Fibroblast of lung (primary cell): Measurements from ENCODE around the gene CRIP2. TPM values are rescaled to one million over a fixed set of nuclear protein-coding genes. Genes with fewer than 3 reads are reported as not detected.

Source experiments
- DNase-seq, 2 donors: peaks; one replicate each; pipeline versions ENCODE4 v3.0.0 to v3.0.0-alpha.2; 2010; ENCODE audit warnings: low read depth in 2 of 2
- H2AFZ ChIP-seq: 2 replicates; pipeline ENCODE4 v1.5.1; 2012; ENCODE audit warnings: low read length, control low read depth, inconsistent platforms
- H3K27ac ChIP-seq: 2 replicates; pipeline ENCODE4 v1.5.1; 2011; ENCODE audit warnings: low read length, control low read depth; ENCODE audit not compliant: insufficient read depth
- H3K27me3 ChIP-seq: 2 replicates; pipeline ENCODE4 v1.5.1; 2011; ENCODE audit warnings: mild to moderate bottlenecking, low read length; ENCODE audit not compliant: control insufficient read depth, insufficient read depth
- H3K36me3 ChIP-seq: 2 replicates; pipeline ENCODE4 v1.5.1; 2011; ENCODE audit warnings: low read length; ENCODE audit not compliant: control insufficient read depth, insufficient read depth
- H3K4me1 ChIP-seq: 2 replicates; pipeline ENCODE4 v1.5.1; 2011; ENCODE audit warnings: low read length; ENCODE audit not compliant: control insufficient read depth, insufficient read depth; ENCODE audit errors: extremely low read depth
- H3K4me2 ChIP-seq: 2 replicates; pipeline ENCODE4 v1.5.1; 2011; ENCODE audit warnings: low read length, control low read depth; ENCODE audit not compliant: insufficient read depth; ENCODE audit errors: extremely low read depth
- H3K4me3 ChIP-seq, 4 experiments: fragments of 200-600 bp in 1 of 4; sonication (generic) in 1 of 4; replicated peaks in 1 of 4; 2 replicates each; pipeline ENCODE4 v1.5.1; 2011 to 2016; ENCODE audit warnings: low read length in 4 of 4, low read depth in 3 of 4, mild to moderate bottlenecking in 3 of 4, control low read depth in 2 of 4, inconsistent platforms in 1 of 4, mixed read lengths in 1 of 4; ENCODE audit not compliant: insufficient read depth in 1 of 4; ENCODE audit errors: control extremely low read depth in 1 of 4
- H3K79me2 ChIP-seq: 2 replicates; pipeline ENCODE4 v1.5.1; 2012; ENCODE audit warnings: mild to moderate bottlenecking, low read length, inconsistent platforms; ENCODE audit not compliant: control insufficient read depth, insufficient read depth
- H3K9ac ChIP-seq: 2 replicates; pipeline ENCODE4 v1.5.1; 2011; ENCODE audit warnings: mild to moderate bottlenecking, low read length, control low read depth; ENCODE audit not compliant: insufficient read depth
- H3K9me3 ChIP-seq: 2 replicates; pipeline ENCODE4 v1.5.1; 2012; ENCODE audit warnings: low read depth, low read length; ENCODE audit not compliant: control insufficient read depth, insufficient read depth
- H4K20me1 ChIP-seq: 2 replicates; pipeline ENCODE4 v1.5.1; 2011; ENCODE audit warnings: low read length; ENCODE audit not compliant: control insufficient read depth, insufficient read depth; ENCODE audit errors: extremely low read depth
- EZH2 ChIP-seq: IDR thresholded peaks from 2 replicates; pipeline ENCODE4 v1.5.1; 2012; ENCODE audit warnings: low read length, control low read depth, mild to moderate bottlenecking; ENCODE audit errors: missing control alignments
- polyA plus RNA-seq, 2 donors: library from polyadenylated mRNA; depleted of rRNA in 1 of 2; stranded (reverse) in 1 of 2; unstranded in 1 of 2; fragments of >200 nt; gene quantifications; 2 replicates each; pipeline ENCODE4 v1.2.1, GENCODE V29; 2011 to 2012; ENCODE audit warnings: missing spikeins in 1 of 2
- total RNA-seq: library from RNA; depleted of rRNA; stranded (reverse); fragments of >200 nt; gene quantifications from 2 replicates; pipeline ENCODE4 v1.2.1, GENCODE V29; 2014
- TF ChIP-seq, protein P1 (sequence below), 2 donors: IDR thresholded peaks in 1 of 2; conservative IDR thresholded peaks in 1 of 2; 1 replicate in 1 of 2; 2 replicates in 1 of 2; pipeline ENCODE4 v1.5.1; 2011 to 2012; ENCODE audit warnings: low read length in 2 of 2, control low read depth in 1 of 2, inconsistent platforms in 1 of 2, low read depth in 1 of 2, mild to moderate bottlenecking in 1 of 2

The CRIP2 gene
- total and polyA plus RNA-seq, 2 donors (not counting 1 experiment from before 2014, with no cell fraction given): 58.9 to 68.5 TPM

DNA sequence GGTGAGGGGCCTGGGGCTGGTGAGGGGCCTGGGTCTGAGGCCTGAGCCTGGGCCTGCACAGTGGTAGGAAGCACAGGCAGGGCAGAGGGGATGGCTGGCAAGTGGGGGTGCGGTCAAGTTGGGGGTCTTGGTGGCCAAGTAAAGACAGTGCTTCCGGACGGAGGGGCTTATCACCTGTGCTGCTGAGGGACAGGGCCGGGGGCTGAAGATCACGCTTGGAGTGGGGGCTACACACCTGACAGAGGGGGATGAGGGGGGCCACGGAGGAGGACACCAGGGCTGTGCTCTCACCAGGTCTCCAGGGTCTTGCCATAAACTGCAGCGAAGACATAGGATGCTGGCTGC lies 28.6 kb downstream of the CRIP2 start:
- H3K9me3 ChIP-seq: no peaks in the 10 kb centered on the region

DNA sequence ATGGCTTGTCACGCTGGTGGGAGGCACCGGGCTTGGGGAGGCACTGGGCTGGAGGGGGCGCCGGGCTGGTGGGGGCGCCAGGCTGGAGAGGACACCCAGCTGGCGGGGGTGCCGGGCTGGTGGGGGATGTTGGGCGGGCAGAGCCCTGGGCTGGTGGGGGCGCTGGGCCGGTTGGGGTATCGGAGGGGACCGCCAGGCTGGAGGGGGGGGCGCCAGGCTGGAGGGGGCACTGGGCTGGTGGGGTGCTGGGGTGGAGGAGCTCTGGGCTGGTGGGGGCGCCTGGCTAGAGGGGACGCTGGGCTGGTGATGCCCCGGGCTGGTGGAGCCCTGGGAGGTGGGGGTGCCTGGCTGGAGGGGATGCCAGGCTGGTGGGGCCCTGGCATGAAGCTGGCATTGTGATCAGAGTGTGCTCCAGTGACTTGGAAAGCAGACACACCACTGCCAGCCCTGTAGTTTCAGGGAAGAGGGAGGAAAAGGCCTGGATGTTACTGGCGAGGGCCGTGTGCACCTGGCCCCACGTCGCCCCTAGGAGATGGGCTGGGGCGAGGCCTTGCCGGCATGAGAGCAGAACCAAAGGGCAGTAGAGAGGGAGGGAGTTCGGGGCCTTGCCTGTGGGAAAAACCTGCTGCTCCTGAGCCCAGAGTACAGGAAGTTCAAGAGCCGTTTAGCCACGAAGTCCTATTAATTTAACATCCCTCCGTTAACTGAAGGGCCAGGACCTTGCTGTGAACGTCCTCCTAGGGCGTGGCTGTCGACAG lies 29.5 kb downstream of the CRIP2 start:
- no peak overlapping the region for H3K27ac ChIP-seq
- H3K4me2 ChIP-seq: no peak overlapping the region
- H4K20me1 ChIP-seq: no peaks in the 10 kb centered on the region
- no peaks in the 10 kb centered on the region for H3K36me3 ChIP-seq
- no peaks in the 10 kb centered on the region for H3K79me2 ChIP-seq
- no peaks in the 10 kb centered on the region for H3K9me3 ChIP-seq
- no peak for DNase-seq
- H3K9ac ChIP-seq: no peak overlapping the region
- H2AFZ ChIP-seq: no peak overlapping the region
- no peaks in the 10 kb centered on the region for H3K4me1 ChIP-seq
- H3K27me3 ChIP-seq: no peaks in the 10 kb centered on the region
- TF ChIP-seq EZH2: no peak
- TF ChIP-seq, protein P1, sequence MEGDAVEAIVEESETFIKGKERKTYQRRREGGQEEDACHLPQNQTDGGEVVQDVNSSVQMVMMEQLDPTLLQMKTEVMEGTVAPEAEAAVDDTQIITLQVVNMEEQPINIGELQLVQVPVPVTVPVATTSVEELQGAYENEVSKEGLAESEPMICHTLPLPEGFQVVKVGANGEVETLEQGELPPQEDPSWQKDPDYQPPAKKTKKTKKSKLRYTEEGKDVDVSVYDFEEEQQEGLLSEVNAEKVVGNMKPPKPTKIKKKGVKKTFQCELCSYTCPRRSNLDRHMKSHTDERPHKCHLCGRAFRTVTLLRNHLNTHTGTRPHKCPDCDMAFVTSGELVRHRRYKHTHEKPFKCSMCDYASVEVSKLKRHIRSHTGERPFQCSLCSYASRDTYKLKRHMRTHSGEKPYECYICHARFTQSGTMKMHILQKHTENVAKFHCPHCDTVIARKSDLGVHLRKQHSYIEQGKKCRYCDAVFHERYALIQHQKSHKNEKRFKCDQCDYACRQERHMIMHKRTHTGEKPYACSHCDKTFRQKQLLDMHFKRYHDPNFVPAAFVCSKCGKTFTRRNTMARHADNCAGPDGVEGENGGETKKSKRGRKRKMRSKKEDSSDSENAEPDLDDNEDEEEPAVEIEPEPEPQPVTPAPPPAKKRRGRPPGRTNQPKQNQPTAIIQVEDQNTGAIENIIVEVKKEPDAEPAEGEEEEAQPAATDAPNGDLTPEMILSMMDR (conservative IDR thresholded peaks at IDR 0.05 in 1 of 2, IDR thresholded peaks at IDR 0.05 in 1 of 2; ENCODE audit: low read depth in 1 of 2, low read length in 2 of 2): no peak
- H3K4me3 ChIP-seq: no peak overlapping the region

More for the DNA sequence above, 28.6 kb downstream of the CRIP2 start:
- Histone ChIP-seq H3K79me2 (no peaks in the 10 kb centered on the region), H3K4me3 (no peak overlapping the region), H3K4me1 (no peaks in the 10 kb centered on the region), H3K27ac (no peak overlapping the region), H2AFZ (no peak overlapping the region), H3K4me2 (no peak overlapping the region), H4K20me1 (no peaks in the 10 kb centered on the region), H3K36me3 (no peaks in the 10 kb centered on the region), H3K9ac (no peak overlapping the region), H3K27me3 (no peaks in the 10 kb centered on the region)
- TF ChIP-seq, protein P1 (conservative IDR thresholded peaks at IDR 0.05 in 1 of 2, IDR thresholded peaks at IDR 0.05 in 1 of 2; ENCODE audit: low read depth in 1 of 2, low read length in 2 of 2): no peak
- no peak for TF ChIP-seq EZH2
- DNase-seq: no peak

DNA sequence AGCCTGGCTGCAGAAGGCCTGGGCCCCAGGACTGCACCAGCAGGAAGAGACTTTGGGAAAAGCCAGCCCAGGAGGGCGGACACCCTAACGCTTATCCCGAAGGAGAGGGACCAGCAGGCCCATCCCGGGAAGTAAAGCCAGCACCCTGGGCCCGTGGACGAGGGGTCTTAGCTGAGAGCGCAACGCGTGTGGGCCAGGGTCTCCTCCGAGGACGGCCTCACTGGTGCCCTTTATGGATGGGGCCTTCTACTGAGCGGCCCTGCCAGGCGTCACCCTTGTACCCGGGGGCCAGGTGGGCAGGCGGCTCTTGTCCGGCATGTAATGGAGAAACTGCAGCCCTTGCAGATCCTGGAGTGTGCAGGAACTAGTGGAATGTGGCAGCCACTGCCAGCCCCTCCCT lies 30.5 kb downstream of the CRIP2 start:
- no peak overlapping the region for H3K4me2 ChIP-seq
- no peaks in the 10 kb centered on the region for H3K4me1 ChIP-seq
- no peak overlapping the region for H2AFZ ChIP-seq
- H3K79me2 ChIP-seq: no peaks in the 10 kb centered on the region
- H3K27me3 ChIP-seq: no peaks in the 10 kb centered on the region
- H4K20me1 ChIP-seq: no peaks in the 10 kb centered on the region
- DNase-seq: no peak
- no peaks in the 10 kb centered on the region for H3K9me3 ChIP-seq
- no peak overlapping the region for H3K27ac ChIP-seq
- H3K9ac ChIP-seq: no peak overlapping the region
- no peak for TF ChIP-seq EZH2
- TF ChIP-seq, protein P1 (conservative IDR thresholded peaks at IDR 0.05 in 1 of 2, IDR thresholded peaks at IDR 0.05 in 1 of 2; ENCODE audit: low read depth in 1 of 2, low read length in 2 of 2): no peak
- H3K36me3 ChIP-seq: no peaks in the 10 kb centered on the region
- H3K4me3 ChIP-seq: no peak overlapping the region
